OCI-LY7 (cell line): Measurements from ENCODE around the gene MAP3K7.

Experiments used
- CTCF ChIP-seq: fragments of 200-600 bp; sonication (generic); conservative IDR thresholded peaks from 2 replicates; pipeline ENCODE4 v1.5.1; 2014; ENCODE audit warnings: mild to moderate bottlenecking, antibody characterized with exemption, low read length, moderate library complexity, mixed read lengths
- EZH2phosphoT487 ChIP-seq: fragments of 200-600 bp; sonication (generic); IDR thresholded peaks from 2 replicates; pipeline ENCODE4 v1.6.1; 2018; ENCODE audit warnings: low read depth, borderline replicate concordance, mild to moderate bottlenecking, mixed run types, antibody characterized with exemption, low read length, moderate library complexity, mixed read lengths

GRCh38 chr6:90536520-90536919 is 50.4 kb downstream of the MAP3K7 start:
- TF ChIP-seq CTCF (no peak), EZH2phosphoT487 (no peak)
